Measurements from ENCODE around the gene MRLN. TPM values are rescaled to one million over a fixed set of nuclear protein-coding genes. Genes with fewer than 3 reads are reported as not detected.

MRLN gene
- polyA plus RNA-seq, 1 donor (not counting 4 experiments of a cell fraction or from before 2014, with no cell fraction given) = not detected

DNA sequence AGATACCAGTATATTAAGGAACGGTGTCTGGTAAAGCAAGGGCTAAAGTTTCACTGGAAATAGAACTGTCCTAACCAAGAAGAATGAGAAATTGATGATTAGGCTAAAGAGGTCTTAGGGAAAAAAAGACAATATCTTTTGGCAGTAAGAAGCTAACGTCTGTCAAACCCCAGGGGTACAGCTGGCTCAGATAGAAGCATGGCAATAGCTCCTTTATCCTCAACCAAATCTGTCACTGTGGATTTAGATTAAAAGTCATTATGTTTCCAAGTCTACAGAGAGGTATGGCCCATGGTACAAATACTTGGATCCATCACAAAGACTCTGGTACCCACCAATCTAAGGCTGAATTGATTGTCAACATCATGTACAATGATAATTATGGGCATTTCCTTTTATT, 35.0 kb downstream of the MRLN start:
- Histone ChIP-seq H3K79me2 (ENCODE audit: control insufficient read depth, insufficient read depth, low read length) (no peaks in the 10 kb centered on the region), H3K36me3 (ENCODE audit: control insufficient read depth in 2 of 2, extremely low read depth in 1 of 2, insufficient read depth in 2 of 2, low read length in 2 of 2) (no peaks in the 10 kb centered on the region), H3K9ac (ENCODE audit: control insufficient read depth, extremely low read depth, insufficient read depth, low read length) (no peak overlapping the region), H3K9me3 (ENCODE audit: control insufficient read depth, low read depth, low read length) (no peaks in the 10 kb centered on the region), H4K20me1 (ENCODE audit: control insufficient read depth, extremely low read depth, insufficient read depth, low read length) (no peaks in the 10 kb centered on the region), H3K4me1 (ENCODE audit: control insufficient read depth, extremely low read depth, insufficient read depth, low read length) (no peaks in the 10 kb centered on the region), H3K9me1 (ENCODE audit: control insufficient read depth, extremely low read depth, insufficient read depth, low read length) (no peaks in the 10 kb centered on the region), H3K4me3 (ENCODE audit: control insufficient read depth in 2 of 3, extremely low read depth in 1 of 3, insufficient read depth in 2 of 3, low read depth in 1 of 3, low read length in 3 of 3) (no peak overlapping the region), H3K4me2 (ENCODE audit: control insufficient read depth, extremely low read depth, insufficient read depth, low read depth, low read length) (no peak overlapping the region), H3K27ac (ENCODE audit: control insufficient read depth, insufficient read depth, low read length) (no peak overlapping the region), H3K27me3 (ENCODE audit: control insufficient read depth, extremely low read depth, insufficient read depth, low read length) (peaks cover 6% of the 10 kb centered on the region), H2AFZ (ENCODE audit: control insufficient read depth, low read length) (no peak overlapping the region)
- FAIRE-seq = no peak
- TF ChIP-seq EZH2 (IDR thresholded peaks at IDR 0.05; ENCODE audit: low read length) (no peak), CTCF (optimal IDR thresholded peaks at IDR 0.05 in 1 of 3, IDR thresholded peaks at IDR 0.05 in 1 of 3, conservative IDR thresholded peaks at IDR 0.05 in 1 of 3; ENCODE audit: extremely low read depth in 1 of 3, insufficient read depth in 2 of 3, low read length in 3 of 3) (no peak)
- no peak for DNase-seq (ENCODE audit: low read depth, low spot score)
- dilution Hi-C loops (cut with MboI; ENCODE audit: extremely low pct_ligation_motif_present, low sequenced_read_pairs) = no loop called here

DNA sequence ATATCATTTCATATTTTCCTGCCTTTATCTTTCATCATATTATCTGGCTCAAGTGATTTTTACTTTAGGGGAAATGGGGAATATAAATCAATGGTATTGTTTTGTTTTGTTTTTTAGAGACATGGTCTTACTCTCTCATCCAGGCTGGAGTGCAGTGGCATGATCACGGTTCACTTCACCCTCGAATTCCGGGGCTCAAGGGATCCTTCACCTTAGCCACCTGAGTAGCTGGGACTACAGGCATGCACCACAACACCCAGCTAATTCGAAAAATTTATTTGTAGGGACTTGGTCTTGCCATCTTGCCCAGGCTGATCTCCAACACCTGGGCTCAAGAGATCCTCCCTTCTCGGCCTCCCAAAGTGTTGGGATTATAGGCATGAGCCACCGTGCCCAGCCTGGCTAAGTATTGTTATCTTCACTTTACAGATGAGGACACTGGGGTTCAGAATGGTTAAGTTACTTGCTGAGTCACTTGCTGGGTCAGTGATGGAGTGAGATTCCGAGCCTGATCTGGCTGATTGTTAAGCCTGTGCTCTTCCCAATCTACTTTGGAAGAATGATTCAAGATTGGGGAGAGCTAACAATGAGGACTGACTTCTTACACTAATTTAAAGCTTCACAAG, 39.9 kb downstream of the MRLN start:
- Histone ChIP-seq H3K79me2 (ENCODE audit: control insufficient read depth, insufficient read depth, low read length) (no peaks in the 10 kb centered on the region), H3K4me1 (ENCODE audit: control insufficient read depth, extremely low read depth, insufficient read depth, low read length) (peaks cover 6% of the 10 kb centered on the region), H2AFZ (ENCODE audit: control insufficient read depth, low read length) (no peak overlapping the region), H3K4me3 (ENCODE audit: control insufficient read depth in 2 of 3, extremely low read depth in 1 of 3, insufficient read depth in 2 of 3, low read depth in 1 of 3, low read length in 3 of 3) (no peak overlapping the region), H4K20me1 (ENCODE audit: control insufficient read depth, extremely low read depth, insufficient read depth, low read length) (no peaks in the 10 kb centered on the region), H3K4me2 (ENCODE audit: control insufficient read depth, extremely low read depth, insufficient read depth, low read depth, low read length) (no peak overlapping the region), H3K27me3 (ENCODE audit: control insufficient read depth, extremely low read depth, insufficient read depth, low read length) (peaks cover 24% of the 10 kb centered on the region), H3K9ac (ENCODE audit: control insufficient read depth, extremely low read depth, insufficient read depth, low read length) (no peak overlapping the region), H3K9me3 (ENCODE audit: control insufficient read depth, low read depth, low read length) (no peaks in the 10 kb centered on the region), H3K9me1 (ENCODE audit: control insufficient read depth, extremely low read depth, insufficient read depth, low read length) (no peaks in the 10 kb centered on the region), H3K27ac (ENCODE audit: control insufficient read depth, insufficient read depth, low read length) (no peak overlapping the region), H3K36me3 (ENCODE audit: control insufficient read depth in 2 of 2, extremely low read depth in 1 of 2, insufficient read depth in 2 of 2, low read length in 2 of 2) (no peaks in the 10 kb centered on the region)
- dilution Hi-C loops (cut with MboI; ENCODE audit: extremely low pct_ligation_motif_present, low sequenced_read_pairs) = no loop called here
- TF ChIP-seq CTCF (optimal IDR thresholded peaks at IDR 0.05 in 1 of 3, IDR thresholded peaks at IDR 0.05 in 1 of 3, conservative IDR thresholded peaks at IDR 0.05 in 1 of 3; ENCODE audit: extremely low read depth in 1 of 3, insufficient read depth in 2 of 3, low read length in 3 of 3) = no peak
- TF ChIP-seq EZH2 (IDR thresholded peaks at IDR 0.05; ENCODE audit: low read length) = no peak
- DNase-seq (ENCODE audit: low read depth, low spot score) = no peak
- FAIRE-seq = no peak
